IMR-90 (cell line): ENCODE results near the gene VEZT.

Experiments used
- BHLHE40 ChIP-seq: fragments of 150-350 bp; IDR thresholded peaks from 2 replicates; pipeline ENCODE4 v1.6.1; 2016; ENCODE audit warnings: mild to moderate bottlenecking, low read depth, low read length
- CEBPB ChIP-seq: IDR thresholded peaks from 2 replicates; pipeline ENCODE4 v1.6.1; 2012; ENCODE audit warnings: low read depth, low read length, improper control_type of control experiment
- CTCF ChIP-seq: conservative IDR thresholded peaks from 2 replicates; pipeline ENCODE4 v1.5.1; 2012; ENCODE audit warnings: mild to moderate bottlenecking, low read depth, low read length, improper control_type of control experiment
- MAFK ChIP-seq: IDR thresholded peaks from 2 replicates; pipeline ENCODE4 v1.6.1; 2012; ENCODE audit warnings: low read depth, low read length, improper control_type of control experiment
- MAZ ChIP-seq: IDR thresholded peaks from 2 replicates; pipeline ENCODE4 v1.6.1; 2012; ENCODE audit warnings: low read depth, mild to moderate bottlenecking, low read length, improper control_type of control experiment, moderate library complexity, borderline replicate concordance
- NFE2L2 ChIP-seq: fragments of 150-350 bp; IDR thresholded peaks from 2 replicates; pipeline ENCODE4 v1.6.1; 2016; ENCODE audit warnings: low read depth, mild to moderate bottlenecking, low read length
- POLR2A ChIP-seq: IDR thresholded peaks from 2 replicates; pipeline ENCODE4 v1.6.1; 2012; ENCODE audit warnings: mild to moderate bottlenecking, low read depth, low read length
- RAD21 ChIP-seq: IDR thresholded peaks from 2 replicates; pipeline ENCODE4 v1.6.1; 2012; ENCODE audit warnings: low read length, improper control_type of control experiment
- RCOR1 ChIP-seq: IDR thresholded peaks from 2 replicates; pipeline ENCODE4 v1.6.1; 2012; ENCODE audit warnings: mild to moderate bottlenecking, low read length, improper control_type of control experiment; ENCODE audit not compliant: insufficient replicate concordance
- RFX5 ChIP-seq: IDR thresholded peaks from 2 replicates; pipeline ENCODE4 v1.8.0; 2012; ENCODE audit warnings: low read depth, mild to moderate bottlenecking, low read length, moderate library complexity
- SMC3 ChIP-seq: fragments of 150-350 bp; IDR thresholded peaks from 2 replicates; pipeline ENCODE4 v1.6.1; 2016; ENCODE audit warnings: low read depth, mild to moderate bottlenecking, antibody characterized with exemption, low read length, moderate library complexity
- USF2 ChIP-seq: fragments of 150-350 bp; IDR thresholded peaks from 2 replicates; pipeline ENCODE4 v1.6.1; 2017; ENCODE audit warnings: mild to moderate bottlenecking, antibody characterized with exemption, low read length, low read depth

DNA sequence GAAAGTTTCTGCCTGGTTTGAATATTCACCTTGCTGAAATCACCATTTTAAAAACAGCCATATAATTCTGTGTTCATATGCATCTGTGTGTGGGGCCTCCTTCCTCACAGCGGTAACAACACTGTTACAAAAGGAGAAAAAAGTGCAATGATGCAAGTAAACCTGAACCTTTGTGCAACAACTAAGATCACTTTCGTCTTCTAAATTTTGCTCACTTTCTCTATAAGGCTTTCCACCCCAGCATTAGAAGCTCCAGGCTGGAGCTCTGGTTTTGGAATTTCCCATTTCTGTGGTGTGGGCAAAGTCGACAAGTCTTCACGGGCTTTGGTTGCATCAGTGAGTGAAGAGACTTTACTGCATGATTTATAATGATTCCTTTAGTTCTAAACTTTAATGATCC lies 18.7 kb upstream of the VEZT start:
- TF ChIP-seq CTCF (no peak), POLR2A (no peak), USF2 (no peak), CEBPB (no peak), MAZ (no peak), MAFK (no peak), SMC3 (no peak), RFX5 (no peak), BHLHE40 (no peak), RAD21 (no peak), RCOR1 (no peak), NFE2L2 (no peak)
